CD14-positive monocyte (primary cell): ENCODE data around the gene PSMB10. TPM values are rescaled to one million over a fixed set of nuclear protein-coding genes. Genes with fewer than 3 reads are reported as not detected.

Experiments
- DNase-seq, 3 donors: peaks; one replicate each; pipeline ENCODE4 v3.0.0-alpha.2; 2011 to 2022
- H2AFZ ChIP-seq: 2 replicates; pipeline ENCODE4 v1.6.0; 2012; ENCODE audit warnings: mild to moderate bottlenecking, low read depth, low read length, inconsistent platforms; ENCODE audit not compliant: insufficient read depth, poor library complexity, severe bottlenecking
- H3K27ac ChIP-seq, 2 donors: 1 replicate in 1 of 2; 2 replicates in 1 of 2; pipeline ENCODE4 v1.5.1; 2012 to 2013; ENCODE audit warnings: low read length in 2 of 2, control low read depth in 1 of 2, inconsistent platforms in 1 of 2, low read depth in 1 of 2, mild to moderate bottlenecking in 1 of 2
- H3K27me3 ChIP-seq, 2 donors: one replicate each; pipeline versions ENCODE4 v1.6.0 to v1.6.1; 2011 to 2013; ENCODE audit warnings: low read length in 2 of 2; ENCODE audit not compliant: control insufficient read depth in 2 of 2, insufficient read depth in 2 of 2
- H3K36me3 ChIP-seq, 2 donors: replicated peaks in 1 of 2; 1 replicate in 1 of 2; 2 replicates in 1 of 2; pipeline versions ENCODE4 v1.5.1 to v1.6.1; 2012 to 2013; ENCODE audit warnings: low read length in 2 of 2, control low read depth in 1 of 2, inconsistent platforms in 1 of 2, mild to moderate bottlenecking in 1 of 2; ENCODE audit not compliant: insufficient read depth in 2 of 2, control insufficient read depth in 1 of 2
- H3K4me1 ChIP-seq, 2 donors: 1 replicate in 1 of 2; 2 replicates in 1 of 2; pipeline versions ENCODE4 v1.5.1 to v1.6.1; 2012 to 2013; ENCODE audit warnings: low read length in 2 of 2, control low read depth in 1 of 2, inconsistent platforms in 1 of 2, mild to moderate bottlenecking in 1 of 2, moderate library complexity in 1 of 2; ENCODE audit not compliant: insufficient read depth in 2 of 2, control insufficient read depth in 1 of 2
- H3K4me2 ChIP-seq: replicated peaks from 2 replicates; pipeline ENCODE3; 2012; ENCODE audit warnings: low read length, moderate library complexity, mild to moderate bottlenecking; ENCODE audit not compliant: poor library complexity, severe bottlenecking; ENCODE audit errors: extremely low read depth
- H3K4me3 ChIP-seq, 3 experiments: fragments of 200-600 bp in 1 of 3; sonication (generic) in 1 of 3; replicated peaks in 1 of 3; 1 replicate in 2 of 3; 2 replicates in 1 of 3; pipeline ENCODE4 v1.5.1; 2011 to 2013; ENCODE audit warnings: low read length in 3 of 3, mild to moderate bottlenecking in 3 of 3, control low read depth in 2 of 3, low read depth in 2 of 3, inconsistent platforms in 1 of 3, moderate library complexity in 1 of 3
- H3K79me2 ChIP-seq: 2 replicates; pipeline ENCODE4 v1.6.0; 2012; ENCODE audit warnings: mild to moderate bottlenecking, control low read depth, inconsistent platforms, low read length, moderate library complexity; ENCODE audit not compliant: insufficient read depth
- H3K9ac ChIP-seq: 2 replicates; pipeline ENCODE4 v1.6.0; 2017; ENCODE audit warnings: low read length, mild to moderate bottlenecking; ENCODE audit not compliant: insufficient read depth, poor library complexity, severe bottlenecking
- H3K9me3 ChIP-seq, 2 donors: replicated peaks in 1 of 2; 1 replicate in 1 of 2; 2 replicates in 1 of 2; pipeline versions ENCODE4 v1.5.1 to v1.6.1; 2012 to 2013; ENCODE audit warnings: low read length in 2 of 2, control low read depth in 1 of 2; ENCODE audit not compliant: control insufficient read depth in 1 of 2, insufficient read depth in 1 of 2
- H4K20me1 ChIP-seq: 2 replicates; pipeline ENCODE4 v1.6.0; 2012; ENCODE audit warnings: mild to moderate bottlenecking, low read length, control low read depth, moderate library complexity; ENCODE audit not compliant: insufficient read depth
- H3K27ac Mint-ChIP-seq, 7 donors: one replicate each; pipeline ENCODE4 v1.8.0; 2020; ENCODE audit warnings: mild to moderate bottlenecking in 7 of 7, mixed read lengths in 7 of 7, moderate library complexity in 6 of 7, inconsistent platforms in 2 of 7
- H3K27me3 Mint-ChIP-seq, 3 donors: one replicate each; pipeline ENCODE4 v1.8.0; 2021 to 2022; ENCODE audit warnings: low read depth in 3 of 3, mild to moderate bottlenecking in 3 of 3, mixed read lengths in 3 of 3, moderate library complexity in 3 of 3, inconsistent platforms in 1 of 3
- H3K36me3 Mint-ChIP-seq, 2 donors: one replicate each; pipeline ENCODE4 v1.8.0; 2020; ENCODE audit warnings: mixed read lengths in 2 of 2, inconsistent platforms in 1 of 2, mild to moderate bottlenecking in 1 of 2
- H3K4me1 Mint-ChIP-seq: one replicate; pipeline ENCODE4 v1.8.0; 2020; ENCODE audit warnings: mild to moderate bottlenecking, mixed read lengths
- H3K4me3 Mint-ChIP-seq, 2 donors: one replicate each; pipeline ENCODE4 v1.8.0; 2020; ENCODE audit warnings: mild to moderate bottlenecking in 2 of 2, mixed read lengths in 2 of 2, moderate library complexity in 1 of 2
- H3K9me3 Mint-ChIP-seq, 7 donors: one replicate each; pipeline ENCODE4 v1.8.0; 2020 to 2022; ENCODE audit warnings: mixed read lengths in 7 of 7, mild to moderate bottlenecking in 6 of 7, moderate library complexity in 6 of 7, inconsistent platforms in 2 of 7
- CTCF ChIP-seq: fragments of 200-600 bp; IDR thresholded peaks from one replicate; pipeline ENCODE4 v1.8.0; 2022; ENCODE audit warnings: antibody characterized with exemption, mild to moderate bottlenecking
- WGBS: methylation state at CpG from one replicate; pipeline ENCODE4 v1.1.5; 2013; ENCODE audit warnings: missing lambda C conversion rate; ENCODE audit not compliant: insufficient coverage; 5-methylcytosine and 5-hydroxymethylcytosine counted together
- intact Hi-C, 2 donors: fragments of 100-400 bp; cut with micrococcal nuclease; formaldehyde crosslinking; loops; one replicate each; pipeline versions ENCODE4 v1.15.0 to v1.15.1; 2023
- polyA plus RNA-seq, 3 donors: library from polyadenylated mRNA; depleted of rRNA in 1 of 3; unstranded in 2 of 3; stranded (reverse) in 1 of 3; fragments of 300-500 nt in 2 of 3; fragments of >200 nt in 1 of 3; fragmentation: Illumina TruSeq in 2 of 3; gene quantifications; 1 replicate in 2 of 3; 2 replicates in 1 of 3; pipeline ENCODE4 v1.2.3, GENCODE V29; 2012 to 2021

Gene PSMB10
- polyA plus RNA-seq, 3 donors: 158 to 798 (median 609) TPM

DNA sequence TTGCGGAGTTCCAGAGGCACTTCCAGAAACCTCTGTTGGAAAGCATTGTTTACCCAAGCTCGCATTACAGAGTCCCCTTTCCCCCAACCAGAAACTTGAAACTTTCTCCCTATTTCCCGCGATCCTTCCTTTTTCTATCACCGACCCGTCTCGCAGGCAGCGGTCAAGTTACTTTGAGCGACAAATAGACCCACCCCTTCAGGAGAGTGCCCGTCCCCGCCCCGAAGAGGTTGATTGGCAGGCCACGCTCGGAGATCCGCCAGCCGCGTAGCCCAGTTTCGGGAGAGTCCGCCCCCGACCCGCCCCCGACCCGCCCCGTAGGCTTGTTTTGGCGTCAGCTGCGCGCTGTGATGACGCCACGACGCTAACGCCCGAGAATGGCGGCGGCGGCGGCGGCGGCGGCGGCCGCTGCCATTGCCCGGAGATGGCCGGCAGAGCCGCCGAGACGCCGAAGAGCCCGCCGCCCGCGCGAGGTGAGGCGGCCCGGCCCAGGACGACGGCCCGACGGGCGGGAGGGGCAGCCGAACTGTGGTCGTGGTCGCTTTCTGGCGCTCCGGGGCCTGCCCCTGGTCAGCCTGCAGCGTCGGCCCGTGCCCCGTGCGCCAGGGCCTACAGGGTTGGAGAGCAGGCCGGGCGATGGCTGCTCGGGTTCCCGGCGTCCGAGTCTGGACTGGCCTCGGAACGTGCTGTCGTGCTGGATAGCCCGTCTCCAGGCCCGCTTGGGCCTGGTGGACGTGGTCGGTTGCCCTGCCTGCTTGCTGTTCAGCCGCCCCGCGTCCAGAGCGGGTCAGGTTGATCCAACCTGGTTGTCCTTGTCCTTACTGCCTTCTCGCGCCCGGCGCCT, 43.5 kb downstream of the PSMB10 start, which contains the start of gene PSKH1:
TSS of gene PSKH1 (plus strand) at position 356 of the 844 bp plus-strand sequence. CDS start 15,496 bp downstream, outside the sequence.
- peak within 1 kb of the TSS; percentile 99 for H3K9ac ChIP-seq
- intact Hi-C loops: loop anchor here in 1 of 2 donors (5.0 kb wide), 3 partner anchors 44 to 331 kb away; partner anchors contain the start of genes CTCF, PSMB10, RANBP10 and TSNAXIP1
- Mint-ChIP-seq H3K4me1 (peaks cover 24% of the 10 kb centered on the region), H3K36me3 (peaks cover 5 to 15% of the 10 kb centered on the region in 2 donors), H3K9me3 (no peaks in the 10 kb centered on the region), H3K27me3 (no peaks in the 10 kb centered on the region), H3K27ac (peak within 1 kb of the TSS; percentile 93 to 98 (median 95)), H3K4me3 (peak within 1 kb of the TSS; percentile 89 to 95)
- peak within 1 kb of the TSS; percentile 89 to 97 for H3K27ac ChIP-seq
- no peaks in the 10 kb centered on the region for H3K27me3 ChIP-seq
- H4K20me1 ChIP-seq: peaks cover 21% of the 10 kb centered on the region
- no peaks in the 10 kb centered on the region for H3K9me3 ChIP-seq
- peak within 1 kb of the TSS; percentile 58 to 91 (median 90) for H3K4me3 ChIP-seq
- DNase-seq: peak; percentile 92 to 94 (median 93)
- peaks cover 18 to 21% of the 10 kb centered on the region in 2 donors for H3K4me1 ChIP-seq
- peaks cover 50% of the 10 kb centered on the region for H3K79me2 ChIP-seq
- H3K36me3 ChIP-seq: no peaks in the 10 kb centered on the region
- no peak for TF ChIP-seq CTCF
- H3K4me2 ChIP-seq: peak within 1 kb of the TSS; percentile 91
- WGBS: under 1% methylated on average over 88 of the region's 90 CpGs
- peak within 1 kb of the TSS; percentile 91 for H2AFZ ChIP-seq

GRCh38 chr16:67892375-67892774, 44.3 kb downstream of the PSMB10 start:
- H3K9me3 ChIP-seq: no peaks in the 10 kb centered on the region
- Mint-ChIP-seq H3K9me3 (no peaks in the 10 kb centered on the region), H3K36me3 (peaks cover 3 to 12% of the 10 kb centered on the region in 2 donors), H3K4me3 (peak overlapping the region; percentile 79 to 84), H3K27me3 (no peaks in the 10 kb centered on the region), H3K4me1 (peaks cover 24% of the 10 kb centered on the region), H3K27ac (peak overlapping the region; percentile 66 to 93 (median 88))
- DNase-seq: no peak
- H2AFZ ChIP-seq: peak overlapping the region; percentile 61
- peak overlapping the region; percentile 99 for H3K9ac ChIP-seq
- peak overlapping the region; percentile 33 to 90 (median 58) for H3K4me3 ChIP-seq
- intact Hi-C loops: loop anchor here in 1 of 2 donors (5.0 kb wide), 3 partner anchors 45 to 330 kb away; partner anchors contain the start of genes CTCF, PSMB10, RANBP10 and TSNAXIP1
- H3K27me3 ChIP-seq: no peaks in the 10 kb centered on the region
- TF ChIP-seq CTCF: no peak
- no peaks in the 10 kb centered on the region for H3K36me3 ChIP-seq
- H3K4me2 ChIP-seq: peak overlapping the region; percentile 91
- peak overlapping the region in 1 of 2 donors; percentile 97 for H3K27ac ChIP-seq
- H3K79me2 ChIP-seq: peaks cover 42% of the 10 kb centered on the region
- H3K4me1 ChIP-seq: peaks cover 18 to 21% of the 10 kb centered on the region in 2 donors
- no CpG with 5 or more reads among the region's 5 CpGs for WGBS
- peaks cover 14% of the 10 kb centered on the region for H4K20me1 ChIP-seq
